H1 (cell line): ENCODE results near the gene ATAD3A. TPM values are rescaled to one million over a fixed set of nuclear protein-coding genes. Genes with fewer than 3 reads are reported as not detected.

Experiments
- CTCF ChIA-PET: fragments of 300-600 bp; sonication (Branson Sonifier 250); formaldehyde crosslinking; loops from one replicate; lab custom pipeline; 2021; ENCODE audit not compliant: partially characterized antibody; lab: Charles Lee
- POLR2A ChIA-PET: fragments of 300-600 bp; sonication (Branson Sonifier 250); formaldehyde crosslinking; loops from one replicate; lab custom pipeline; 2021; ENCODE audit warnings: inconsistent platforms; ENCODE audit not compliant: partially characterized antibody; lab: Charles Lee
- DNase-seq, 2 experiments: peaks; one replicate each; pipeline versions ENCODE4 v3.0.0 to v3.0.0-alpha.2; 2010 to 2022; ENCODE audit warnings: low spot score in 2 of 2, low read depth in 1 of 2, mixed read lengths in 1 of 2
- FAIRE-seq: peaks from 2 replicates; lab custom pipeline; 2011; peaks lifted over from hg19 to GRCh38; lab: Jason Lieb, UNC
- H2AFZ ChIP-seq: 2 replicates; pipeline ENCODE4 v1.8.1; 2012; ENCODE audit warnings: low read length, inconsistent platforms
- H2AK5ac ChIP-seq: 2 replicates; pipeline ENCODE4 v1.6.1; 2013; ENCODE audit warnings: low read depth, low read length
- H2BK120ac ChIP-seq: replicated peaks from 2 replicates; pipeline ENCODE3; 2013; ENCODE audit warnings: low read depth, low read length, inconsistent platforms
- H2BK12ac ChIP-seq: 2 replicates; pipeline ENCODE4 v1.6.1; 2013; ENCODE audit warnings: low read depth, low read length
- H2BK15ac ChIP-seq: 2 replicates; pipeline ENCODE4 v1.6.1; 2013; ENCODE audit warnings: low read length
- H2BK20ac ChIP-seq: 2 replicates; pipeline ENCODE4 v1.6.1; 2013; ENCODE audit warnings: low read length
- H2BK5ac ChIP-seq: 2 replicates; pipeline ENCODE4 v1.6.1; 2013; ENCODE audit warnings: low read depth, low read length
- H3K14ac ChIP-seq: 2 replicates; pipeline ENCODE4 v1.6.1; 2013; ENCODE audit warnings: inconsistent platforms; ENCODE audit not compliant: insufficient read length
- H3K18ac ChIP-seq: 2 replicates; pipeline ENCODE4 v1.6.1; 2013; ENCODE audit warnings: low read length; ENCODE audit errors: extremely low read depth
- H3K23ac ChIP-seq: 2 replicates; pipeline ENCODE4 v1.6.1; 2013; ENCODE audit warnings: inconsistent platforms; ENCODE audit not compliant: insufficient read length
- H3K23me2 ChIP-seq: 2 replicates; pipeline ENCODE4 v1.6.1; 2013; ENCODE audit warnings: low read depth, low read length
- H3K27ac ChIP-seq: 2 replicates; pipeline ENCODE4 v1.6.1; 2011; ENCODE audit warnings: low read depth, low read length, inconsistent platforms
- H3K27me3 ChIP-seq, 4 experiments: replicated peaks in 1 of 4; 1 replicate in 1 of 4; 2 replicates in 3 of 4; pipeline versions ENCODE4 v1.6.1 to v1.8.1; 2011 to 2013; ENCODE audit warnings: low read length in 3 of 4, mild to moderate bottlenecking in 3 of 4, inconsistent platforms in 2 of 4, mixed read lengths in 2 of 4, moderate library complexity in 1 of 4; ENCODE audit not compliant: control insufficient read depth in 3 of 4, insufficient read depth in 3 of 4; ENCODE audit errors: extremely low read depth in 1 of 4
- H3K36me3 ChIP-seq, 4 experiments: 2 replicates each; pipeline versions ENCODE4 v1.6.1 to v1.8.1; 2011 to 2013; ENCODE audit warnings: mild to moderate bottlenecking in 4 of 4, low read length in 3 of 4, moderate library complexity in 2 of 4, control low read depth in 1 of 4, inconsistent platforms in 1 of 4; ENCODE audit not compliant: insufficient read depth in 4 of 4, control insufficient read depth in 2 of 4
- H3K4ac ChIP-seq: replicated peaks from 2 replicates; pipeline ENCODE3; 2013; ENCODE audit warnings: low read length, low read depth, mixed read lengths, inconsistent platforms; ENCODE audit not compliant: insufficient read length
- H3K4me1 ChIP-seq, 4 experiments: replicated peaks in 1 of 4; 1 replicate in 1 of 4; 2 replicates in 3 of 4; pipeline versions ENCODE4 v1.6.1 to v1.8.1; 2011 to 2013; ENCODE audit warnings: low read length in 3 of 4, inconsistent platforms in 2 of 4, mixed read lengths in 1 of 4; ENCODE audit not compliant: insufficient read depth in 4 of 4, control insufficient read depth in 3 of 4
- H3K4me2 ChIP-seq, 2 experiments: 2 replicates each; pipeline versions ENCODE4 v1.6.1 to v1.8.1; 2011 to 2013; ENCODE audit warnings: low read depth in 2 of 2, low read length in 2 of 2, control low read depth in 1 of 2, inconsistent platforms in 1 of 2, mild to moderate bottlenecking in 1 of 2; ENCODE audit not compliant: insufficient read depth in 1 of 2
- H3K4me3 ChIP-seq, 4 experiments: fragments of 200-600, 300-600 bp in 1 of 4; sonication (generic), shearing (Covaris generic), sonication (Bioruptor Twin) in 1 of 4; 2 replicates each; pipeline versions ENCODE4 v1.5.1 to v1.8.1; 2011 to 2016; ENCODE audit warnings: low read length in 4 of 4, low read depth in 3 of 4, control low read depth in 2 of 4, inconsistent platforms in 2 of 4, mild to moderate bottlenecking in 2 of 4, mixed read lengths in 1 of 4, moderate library complexity in 1 of 4; ENCODE audit not compliant: insufficient read depth in 2 of 4; ENCODE audit errors: extremely low read depth in 1 of 4
- H3K56ac ChIP-seq: replicated peaks from 2 replicates; pipeline ENCODE3; 2013; ENCODE audit warnings: low read depth, mild to moderate bottlenecking, mixed read lengths, low read length, inconsistent platforms; ENCODE audit not compliant: insufficient read length
- H3K79me1 ChIP-seq: 2 replicates; pipeline ENCODE4 v1.6.1; 2013; ENCODE audit warnings: low read depth, low read length, control low read depth
- H3K79me2 ChIP-seq, 2 experiments: 2 replicates each; pipeline versions ENCODE4 v1.6.1 to v1.8.1; 2012 to 2013; ENCODE audit warnings: low read length in 2 of 2, mild to moderate bottlenecking in 2 of 2, inconsistent platforms in 1 of 2; ENCODE audit not compliant: insufficient read depth in 2 of 2, control insufficient read depth in 1 of 2
- H3K9ac ChIP-seq, 4 experiments: replicated peaks in 1 of 4; 1 replicate in 1 of 4; 2 replicates in 3 of 4; pipeline versions ENCODE4 v1.6.1 to v1.8.1; 2011 to 2013; ENCODE audit warnings: low read depth in 3 of 4, low read length in 3 of 4, control low read depth in 2 of 4, mild to moderate bottlenecking in 2 of 4, moderate library complexity in 2 of 4, inconsistent platforms in 1 of 4; ENCODE audit errors: extremely low read depth in 1 of 4
- H3K9me3 ChIP-seq, 2 experiments: 2 replicates each; pipeline versions ENCODE4 v1.6.1 to v1.8.1; 2012 to 2013; ENCODE audit warnings: mild to moderate bottlenecking in 2 of 2, moderate library complexity in 2 of 2, control low read depth in 1 of 2, inconsistent platforms in 1 of 2, low read depth in 1 of 2, low read length in 1 of 2, mixed read lengths in 1 of 2; ENCODE audit not compliant: insufficient read depth in 2 of 2
- H4K20me1 ChIP-seq, 2 experiments: replicated peaks in 1 of 2; 2 replicates each; pipeline versions ENCODE3 to v1.8.1; 2011 to 2013; ENCODE audit warnings: inconsistent platforms in 2 of 2, low read length in 2 of 2, mild to moderate bottlenecking in 1 of 2; ENCODE audit not compliant: insufficient read depth in 2 of 2, control insufficient read depth in 1 of 2
- H4K5ac ChIP-seq: 2 replicates; pipeline ENCODE4 v1.6.1; 2013; ENCODE audit warnings: low read length, low read depth, mixed read lengths, inconsistent platforms; ENCODE audit not compliant: insufficient read length
- H4K8ac ChIP-seq: 2 replicates; pipeline ENCODE4 v1.8.0; 2013; ENCODE audit warnings: mild to moderate bottlenecking, moderate library complexity, low read length, inconsistent platforms; ENCODE audit not compliant: insufficient read depth; ENCODE audit errors: extremely low read depth
- H4K91ac ChIP-seq: replicated peaks from 2 replicates; pipeline ENCODE3; 2013; ENCODE audit warnings: low read length, mixed read lengths, inconsistent platforms; ENCODE audit not compliant: insufficient read length
- BCL11A ChIP-seq, 2 experiments: IDR thresholded peaks; one replicate each; pipeline ENCODE4 v1.6.1; 2011; ENCODE audit warnings: low read depth in 2 of 2, low read length in 2 of 2, mild to moderate bottlenecking in 2 of 2
- EGR1 ChIP-seq: IDR thresholded peaks from 2 replicates; pipeline ENCODE4 v1.6.1; 2011; ENCODE audit warnings: low read depth, low read length, borderline replicate concordance
- EP300 ChIP-seq, 2 experiments: IDR thresholded peaks; 1 replicate in 1 of 2; 2 replicates in 1 of 2; pipeline ENCODE4 v1.6.1; 2011 to 2012; ENCODE audit warnings: low read depth in 2 of 2, low read length in 2 of 2, mild to moderate bottlenecking in 2 of 2, borderline replicate concordance in 1 of 2, inconsistent platforms in 1 of 2, moderate library complexity in 1 of 2
- EZH2 ChIP-seq: fragments of 200-600 bp; sonication (generic); IDR thresholded peaks from 2 replicates; pipeline ENCODE4 v1.7.1; 2012; ENCODE audit warnings: low read depth, mild to moderate bottlenecking, moderate library complexity, low read length, inconsistent platforms; ENCODE audit not compliant: severe bottlenecking
- MAFK ChIP-seq: IDR thresholded peaks from 2 replicates; pipeline ENCODE4 v1.6.1; 2012; ENCODE audit warnings: low read depth, mild to moderate bottlenecking, improper control_type of control experiment, low read length
- NANOG ChIP-seq: IDR thresholded peaks from 2 replicates; pipeline ENCODE4 v1.6.1; 2011; ENCODE audit warnings: low read length, low read depth, mild to moderate bottlenecking, inconsistent platforms; ENCODE audit not compliant: insufficient read depth, poor library complexity, severe bottlenecking
- SP4 ChIP-seq: IDR thresholded peaks from 2 replicates; pipeline ENCODE4 v1.6.1; 2012; ENCODE audit warnings: low read length, inconsistent platforms
- WGBS, 2 experiments: shearing (Covaris generic) in 1 of 2; methylation state at CpG; one replicate each; pipeline versions ENCODE4 v1.1.6 to v1.1.7; 2013 to 2015; ENCODE audit warnings: low lambda C conversion rate in 2 of 2, mixed read lengths in 2 of 2, inconsistent platforms in 1 of 2, low coverage in 1 of 2, missing lambda C conversion rate in 1 of 2; ENCODE audit not compliant: insufficient replicate concordance in 2 of 2, insufficient coverage in 1 of 2, insufficient read length in 1 of 2; ENCODE audit errors: extremely low coverage in 1 of 2, missing lambda C conversion rate in 1 of 2; 5-methylcytosine and 5-hydroxymethylcytosine counted together
- polyA plus RNA-seq, 7 experiments: library from polyadenylated mRNA; depleted of rRNA in 3 of 7; stranded (reverse) in 5 of 7; unstranded in 2 of 7; fragments of >200 nt in 5 of 7; fragments of 200-250 nt in 2 of 7; gene quantifications; 1 replicate in 5 of 7; 2 replicates in 1 of 7; 4 replicates in 1 of 7; pipeline versions ENCODE4 v1.2.1 to v1.2.3, GENCODE V29; 2011 to 2013; ENCODE audit warnings: missing spikeins in 2 of 7, mixed read lengths in 2 of 7
- total RNA-seq: library from RNA; stranded (reverse); fragmentation: NEBNext Ultra II Directional; extraction: Animal tissue kit (Norgen Biotek cat#: 25700); gene quantifications from 2 replicates; pipeline ENCODE4 v1.2.1, GENCODE V29; 2021
- TF ChIP-seq, protein P1 (sequence below): IDR thresholded peaks from 2 replicates; pipeline ENCODE4 v1.6.1; 2011; ENCODE audit warnings: low read depth, mild to moderate bottlenecking, low read length; ENCODE audit not compliant: insufficient read depth

ATAD3A gene
- total and polyA plus RNA-seq, 2 of the 8 experiments (the other 6 are each of a cell fraction or from before 2014, with no cell fraction given), result 28.3 to 64.7 TPM

- CTCF ChIA-PET, result interaction anchor here (2.4 kb wide), 1 partner anchor 15 kb away, joined by 9 read pairs; no protein-coding TSS in a partner anchor
- DNase-seq (no peak), FAIRE-seq (no peak)
- Histone ChIP-seq H2BK5ac (no peak overlapping the region), H3K56ac (no peak overlapping the region), H3K4me2 (no peak overlapping the region), H4K20me1 (peaks cover 0 to 1% of the 10 kb centered on the region in 2 experiments), H2BK12ac (no peak overlapping the region), H2AFZ (no peak overlapping the region), H3K9ac (no peak overlapping the region), H3K4ac (no peak overlapping the region), H2AK5ac (no peak overlapping the region), H3K36me3 (peaks cover 6 to 55% (median 31%) of the 10 kb centered on the region in 4 experiments; a peak in 7 of 8 replicates), H3K18ac (no peak overlapping the region), H3K4me3 (no peak overlapping the region), H3K79me2 (no peaks in the 10 kb centered on the region), H3K27me3 (no peaks in the 10 kb centered on the region), H2BK15ac (no peak overlapping the region), H3K23ac (no peak overlapping the region), H3K23me2 (no peaks in the 10 kb centered on the region), H4K5ac (no peak overlapping the region), H2BK20ac (no peak overlapping the region), H3K9me3 (no peaks in the 10 kb centered on the region; a peak in 1 of 4 replicates), H3K79me1 (no peaks in the 10 kb centered on the region; the same call in 1 of the 2 replicates), H2BK120ac (no peak overlapping the region), H3K27ac (no peak overlapping the region), H4K91ac (no peak overlapping the region), H3K14ac (no peak overlapping the region), H4K8ac (no peak overlapping the region), H3K4me1 (no peaks in the 10 kb centered on the region)
- 89% methylated on average over 15 of the region's 16 CpGs; no CpG with 5 or more reads in 1 of the 2 experiments for WGBS, 2 experiments
- TF ChIP-seq MAFK (no peak), EP300 (IDR thresholded peaks at IDR 0.05; ENCODE audit: borderline replicate concordance in 1 of 2, low read depth in 2 of 2, low read length in 2 of 2) (no peak), BCL11A (IDR thresholded peaks at IDR 0.05; ENCODE audit: low read depth in 2 of 2, low read length in 2 of 2) (no peak), SP4 (no peak), EZH2 (no peak), EGR1 (no peak), NANOG (no peak)
- TF ChIP-seq, protein P1, sequence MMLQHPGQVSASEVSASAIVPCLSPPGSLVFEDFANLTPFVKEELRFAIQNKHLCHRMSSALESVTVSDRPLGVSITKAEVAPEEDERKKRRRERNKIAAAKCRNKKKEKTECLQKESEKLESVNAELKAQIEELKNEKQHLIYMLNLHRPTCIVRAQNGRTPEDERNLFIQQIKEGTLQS, result no peak
- POLR2A ChIA-PET, result no interaction called here
Measured at GRCh38 chr1:1489231-1489630, 22.7 kb upstream of the ATAD3A start.
